Thymus (tissue), 11 donors: ENCODE measurements around the gene C10orf105. TPM values are rescaled to one million over a fixed set of nuclear protein-coding genes. Genes with fewer than 3 reads are reported as not detected.

Source experiments
- DNase-seq, 9 donors: peaks; one replicate each; pipeline ENCODE4 v3.0.0-alpha.2; 2013; ENCODE audit warnings: low spot score in 9 of 9, low read depth in 6 of 9, missing footprints in 1 of 9
- H3K27ac ChIP-seq, 2 donors: one replicate each; pipeline ENCODE4 v1.5.1; 2013; ENCODE audit warnings: control low read depth in 1 of 2, low read depth in 1 of 2, low read length in 1 of 2, mild to moderate bottlenecking in 1 of 2, moderate library complexity in 1 of 2
- H3K27me3 ChIP-seq, 2 donors: one replicate each; pipeline ENCODE4 v1.5.1; 2013; ENCODE audit warnings: low read length in 1 of 2; ENCODE audit not compliant: control insufficient read depth in 2 of 2, insufficient read depth in 1 of 2
- H3K36me3 ChIP-seq, 2 donors: one replicate each; pipeline ENCODE4 v1.5.1; 2013; ENCODE audit warnings: low read length in 1 of 2, mild to moderate bottlenecking in 1 of 2, moderate library complexity in 1 of 2; ENCODE audit not compliant: control insufficient read depth in 2 of 2, insufficient read depth in 2 of 2
- H3K4me1 ChIP-seq, 2 donors: one replicate each; pipeline ENCODE4 v1.5.1; 2013; ENCODE audit warnings: low read length in 2 of 2; ENCODE audit not compliant: control insufficient read depth in 2 of 2, insufficient read depth in 2 of 2
- H3K4me3 ChIP-seq, 2 donors: one replicate each; pipeline ENCODE4 v1.5.1; 2013; ENCODE audit warnings: low read length in 2 of 2, control low read depth in 1 of 2, mild to moderate bottlenecking in 1 of 2
- H3K9me3 ChIP-seq, 2 donors: one replicate each; pipeline ENCODE4 v1.5.1; 2013; ENCODE audit warnings: low read length in 1 of 2, mild to moderate bottlenecking in 1 of 2; ENCODE audit not compliant: control insufficient read depth in 2 of 2, insufficient read depth in 1 of 2
- WGBS: extraction: QIAGEN DNeasy Blood & Tissue Kit; methylation state at CpG from one replicate; pipeline ENCODE4 v1.1.7; 2013; 5-methylcytosine and 5-hydroxymethylcytosine counted together
- polyA plus RNA-seq: library from polyadenylated mRNA; stranded (reverse); fragments of 200-250 nt; gene quantifications from one replicate; pipeline ENCODE4 v1.2.3, GENCODE V29; 2013
- total RNA-seq: library from RNA; stranded (reverse); fragments of 120-200 nt; gene quantifications from one replicate; pipeline ENCODE4 v1.2.4, GENCODE V29; 2013
- donor health status: healthy.

C10orf105 gene
- total and polyA plus RNA-seq, 2 donors, result 0.42 to 0.68 TPM

- Histone ChIP-seq H3K27ac (peak overlapping the region; percentile 8 to 62), H3K4me1 (peaks cover 86 to 100% of the 10 kb centered on the region in 2 donors), H3K4me3 (no peak overlapping the region), H3K36me3 (peaks cover 14 to 20% of the 10 kb centered on the region in 2 donors), H3K27me3 (no peaks in the 10 kb centered on the region), H3K9me3 (peaks cover 0 to 3% of the 10 kb centered on the region in 2 donors)
- WGBS, result 58% methylated on average over 8 of the region's 8 CpGs
- DNase-seq, result peak in 3 of 9 donors; percentile 48 to 71 (median 55)
These were observed 33.0 kb upstream of the C10orf105 start for GRCh38 chr10:71752391-71753090.

GRCh38 chr10:71751515-71752224 is 32.1 kb upstream of the C10orf105 start:
- H3K4me3 ChIP-seq, result no peak overlapping the region
- peak overlapping the region in 1 of 2 donors; percentile 40 for H3K27ac ChIP-seq
- no peaks in the 10 kb centered on the region for H3K27me3 ChIP-seq
- WGBS, result 94% methylated on average over 14 of the region's 14 CpGs
- H3K9me3 ChIP-seq, result peaks cover 0 to 3% of the 10 kb centered on the region in 2 donors
- no peak for DNase-seq
- peaks cover 85 to 100% of the 10 kb centered on the region in 2 donors for H3K4me1 ChIP-seq
- peaks cover 14 to 20% of the 10 kb centered on the region in 2 donors for H3K36me3 ChIP-seq

GRCh38 chr10:71750986-71751385 is 31.4 kb upstream of the C10orf105 start:
- H3K4me1 ChIP-seq, result peaks cover 85 to 100% of the 10 kb centered on the region in 2 donors
- H3K27me3 ChIP-seq, result no peaks in the 10 kb centered on the region
- DNase-seq, result no peak
- H3K27ac ChIP-seq, result no peak overlapping the region
- peaks cover 0 to 3% of the 10 kb centered on the region in 2 donors for H3K9me3 ChIP-seq
- peaks cover 14 to 20% of the 10 kb centered on the region in 2 donors for H3K36me3 ChIP-seq
- WGBS, result 82% methylated on average over 5 of the region's 5 CpGs
- H3K4me3 ChIP-seq, result no peak overlapping the region

- peaks cover 0 to 3% of the 10 kb centered on the region in 2 donors for H3K9me3 ChIP-seq
These were observed 30.7 kb upstream of the C10orf105 start for GRCh38 chr10:71750124-71750841.

GRCh38 chr10:71749396-71749795 is 29.8 kb upstream of the C10orf105 start:
- H3K27ac ChIP-seq, result peak overlapping the region; percentile 90 to 96
- H3K4me3 ChIP-seq, result no peak overlapping the region
- WGBS, result 60% methylated on average over 4 of the region's 4 CpGs
- H3K36me3 ChIP-seq, result peaks cover 7 to 16% of the 10 kb centered on the region in 2 donors
- no peaks in the 10 kb centered on the region for H3K27me3 ChIP-seq
- H3K4me1 ChIP-seq, result peaks cover 70 to 95% of the 10 kb centered on the region in 2 donors
- H3K9me3 ChIP-seq, result peaks cover 0 to 3% of the 10 kb centered on the region in 2 donors
- DNase-seq, result no peak

More at GRCh38 chr10:71750124-71750841, 30.7 kb upstream of the C10orf105 start:
- Histone ChIP-seq H3K4me3 (no peak overlapping the region), H3K36me3 (peaks cover 13 to 20% of the 10 kb centered on the region in 2 donors), H3K4me1 (peaks cover 78 to 100% of the 10 kb centered on the region in 2 donors), H3K27me3 (no peaks in the 10 kb centered on the region), H3K27ac (peak overlapping the region; percentile 90 to 96)
- DNase-seq, result peak in 1 of 9 donors; percentile 44
- 71% methylated on average over 15 of the region's 15 CpGs for WGBS

- peaks cover 7 to 16% of the 10 kb centered on the region in 2 donors for H3K36me3 ChIP-seq
- 5% methylated on average over 15 of the region's 15 CpGs for WGBS
- no peak overlapping the region for H3K4me3 ChIP-seq
These were observed 29.2 kb upstream of the C10orf105 start for GRCh38 chr10:71748671-71749191.

GRCh38 chr10:71747551-71748523 is 28.3 kb upstream of the C10orf105 start:
- no peak for DNase-seq
- Histone ChIP-seq H3K9me3 (peaks cover 0 to 7% of the 10 kb centered on the region in 2 donors), H3K4me1 (peaks cover 54 to 92% of the 10 kb centered on the region in 2 donors), H3K27me3 (no peaks in the 10 kb centered on the region), H3K4me3 (no peak overlapping the region), H3K36me3 (peaks cover 7 to 16% of the 10 kb centered on the region in 2 donors), H3K27ac (peak overlapping the region; percentile 90 to 96)
- 41% methylated on average over 14 of the region's 14 CpGs for WGBS

More at GRCh38 chr10:71748671-71749191, 29.2 kb upstream of the C10orf105 start:
- no peaks in the 10 kb centered on the region for H3K27me3 ChIP-seq
- H3K27ac ChIP-seq, result peak overlapping the region; percentile 90 to 96
- H3K9me3 ChIP-seq, result peaks cover 0 to 3% of the 10 kb centered on the region in 2 donors
- DNase-seq, result peak in 6 of 9 donors; percentile 69 to 93 (median 72)
- peaks cover 63 to 92% of the 10 kb centered on the region in 2 donors for H3K4me1 ChIP-seq

- DNase-seq, result no peak
- Histone ChIP-seq H3K36me3 (peaks cover 3 to 16% of the 10 kb centered on the region in 2 donors), H3K9me3 (peaks cover 0 to 12% of the 10 kb centered on the region in 2 donors), H3K27me3 (no peaks in the 10 kb centered on the region), H3K4me3 (no peak overlapping the region), H3K27ac (peak overlapping the region; percentile 48 to 90), H3K4me1 (peaks cover 47 to 92% of the 10 kb centered on the region in 2 donors)
- 82% methylated on average over 2 of the region's 2 CpGs for WGBS
These were observed 27.5 kb upstream of the C10orf105 start for GRCh38 chr10:71747039-71747531.
